Ovary (tissue), 9 donors: ENCODE data around the gene CCNI2. TPM values are rescaled to one million over a fixed set of nuclear protein-coding genes. Genes with fewer than 3 reads are reported as not detected.

Source experiments
- DNase-seq, 5 donors: peaks; one replicate each; pipeline ENCODE4 v3.0.0-alpha.2; 2019 to 2020
- H3K27ac ChIP-seq, 2 donors: fragments of 200-600 bp; one replicate each; pipeline versions ENCODE4 v1.5.1 to v1.8.0; 2019 to 2022
- H3K27me3 ChIP-seq: fragments of 200-600 bp; one replicate; pipeline ENCODE4 v1.8.0; 2022
- H3K36me3 ChIP-seq: fragments of 200-600 bp; sonication (generic); one replicate; pipeline ENCODE4 v1.5.1; 2019
- H3K4me1 ChIP-seq: one replicate; pipeline ENCODE4 v1.8.1; 2013; ENCODE audit warnings: mild to moderate bottlenecking, moderate library complexity; ENCODE audit not compliant: insufficient read depth
- H3K4me3 ChIP-seq: fragments of 200-600 bp; sonication (generic); one replicate; pipeline ENCODE4 v1.5.1; 2017
- H3K9me3 ChIP-seq, 2 donors: fragments of 200-600 bp in 1 of 2; sonication (generic) in 1 of 2; one replicate each; pipeline versions ENCODE4 v1.5.1 to v1.8.1; 2013 to 2019; ENCODE audit warnings: mild to moderate bottlenecking in 1 of 2, moderate library complexity in 1 of 2
- CTCF ChIP-seq, 3 donors: fragments of 450-650 bp in 2 of 3; fragments of 200-600 bp in 1 of 3; IDR thresholded peaks; one replicate each; pipeline versions ENCODE4 v1.5.1 to v1.8.0; 2016 to 2022; ENCODE audit warnings: antibody characterized with exemption in 3 of 3, mild to moderate bottlenecking in 1 of 3
- EP300 ChIP-seq: sonication (generic); formaldehyde crosslinking; IDR thresholded peaks from one replicate; pipeline ENCODE4 v1.6.1; 2017; ENCODE audit warnings: antibody characterized with exemption
- POLR2A ChIP-seq: fragments of 450-650 bp; IDR thresholded peaks from one replicate; pipeline ENCODE4 v1.6.1; 2017; ENCODE audit warnings: antibody characterized with exemption, mild to moderate bottlenecking, moderate library complexity
- WGBS, 3 donors: extraction: QIAGEN DNeasy Blood & Tissue Kit in 1 of 3; methylation state at CpG; one replicate each; pipeline versions ENCODE4 v1.1.5 to v1.1.7; 2013 to 2017; 5-methylcytosine and 5-hydroxymethylcytosine counted together
- intact Hi-C, 4 donors: fragments of 100-400 bp; cut with DNase I; formaldehyde crosslinking; loops; one replicate each; pipeline versions ENCODE4 v1.11.0 to v1.15.1; 2022 to 2023
- polyA plus RNA-seq, 2 donors: library from polyadenylated mRNA; stranded (reverse); fragments of 200-250 nt in 1 of 2; fragments of 350-450 nt in 1 of 2; fragmentation: Illumina TruSeq in 1 of 2; extraction: RNeasy Lipid Tissue Mini Kit (QIAGEN cat#74804) in 1 of 2; gene quantifications; one replicate each; pipeline ENCODE4 v1.2.3, GENCODE V29; 2013 to 2014
- total RNA-seq, 7 donors: library from RNA; depleted of rRNA in 2 of 7; stranded (reverse); fragments of >200 nt in 2 of 7; fragmentation: NEBNext Ultra II Directional in 3 of 7; extraction: Animal tissue kit (Norgen Biotek cat#: 25700) in 3 of 7; gene quantifications; one replicate each; pipeline versions ENCODE4 v1.1.0 to v1.2.4, GENCODE V29; 2016 to 2023
- donor health status: DM: no; HTN: no; CAD: no; lungs with moderate emphysema.
- donor health status: DM: no; HTN: no; CAD: no.
- donor health status: Bipolar disorder and iron deficiency.
- donor health status: DM: yes; HTN: yes; CAD: no.
- donor health status: DM: no; HTN: no; CAD: no.
- donor health status: DM: yes; HTN: yes; CAD: no.

CCNI2 gene
- total and polyA plus RNA-seq, 9 donors, result 0.10 to 1.4 (median 0.49) TPM; not detected in 5

GRCh38 chr5:132759114-132760048, 12.2 kb downstream of the CCNI2 start:
- no peaks in the 10 kb centered on the region for H3K27me3 ChIP-seq
- no peaks in the 10 kb centered on the region for H3K4me1 ChIP-seq
- TF ChIP-seq CTCF (IDR thresholded peaks at IDR 0.05), result no peak
- TF ChIP-seq EP300, result no peak
- TF ChIP-seq POLR2A, result no peak
- H3K27ac ChIP-seq, result no peak overlapping the region
- DNase-seq, result no peak
- H3K4me3 ChIP-seq, result no peak overlapping the region
- peaks cover 2% of the 10 kb centered on the region for H3K36me3 ChIP-seq
- intact Hi-C loops, result no loop called here
- 92 to 93% (median 92%) methylated on average over 13 of the region's 13 CpGs for WGBS, 3 donors
- no peaks in the 10 kb centered on the region for H3K9me3 ChIP-seq

GRCh38 chr5:132760049-132760420, 12.8 kb downstream of the CCNI2 start:
- WGBS, 3 donors, result 91 to 94% (median 93%) methylated on average over 12 of the region's 12 CpGs

GRCh38 chr5:132760601-132761317, 13.5 kb downstream of the CCNI2 start:
- Histone ChIP-seq H3K27me3 (no peaks in the 10 kb centered on the region), H3K4me1 (no peaks in the 10 kb centered on the region), H3K4me3 (no peak overlapping the region), H3K27ac (no peak overlapping the region), H3K36me3 (peaks cover 2% of the 10 kb centered on the region), H3K9me3 (no peaks in the 10 kb centered on the region)
- intact Hi-C loops, result no loop called here
- TF ChIP-seq POLR2A, result no peak
- no peak for TF ChIP-seq CTCF (IDR thresholded peaks at IDR 0.05)
- TF ChIP-seq EP300, result no peak
- 92 to 94% (median 94%) methylated on average over 21 of the region's 21 CpGs for WGBS, 3 donors
- DNase-seq, result no peak

More at GRCh38 chr5:132760049-132760420, 12.8 kb downstream of the CCNI2 start:
- Histone ChIP-seq H3K27ac (no peak overlapping the region), H3K9me3 (no peaks in the 10 kb centered on the region), H3K4me3 (no peak overlapping the region), H3K36me3 (peaks cover 2% of the 10 kb centered on the region), H3K4me1 (no peaks in the 10 kb centered on the region), H3K27me3 (no peaks in the 10 kb centered on the region)
- TF ChIP-seq CTCF (IDR thresholded peaks at IDR 0.05) (no peak), POLR2A (no peak), EP300 (no peak)
- intact Hi-C loops, result no loop called here
- no peak for DNase-seq

- Histone ChIP-seq H3K9me3 (no peaks in the 10 kb centered on the region), H3K4me1 (no peaks in the 10 kb centered on the region), H3K36me3 (peaks cover 2% of the 10 kb centered on the region), H3K27ac (no peak overlapping the region), H3K4me3 (no peak overlapping the region), H3K27me3 (no peaks in the 10 kb centered on the region)
- intact Hi-C loops, result no loop called here
- DNase-seq, result no peak
- 92 to 95% (median 94%) methylated on average over 22 of the region's 22 CpGs for WGBS, 3 donors
- TF ChIP-seq EP300 (no peak), POLR2A (no peak), CTCF (IDR thresholded peaks at IDR 0.05) (no peak)
Observed at GRCh38 chr5:132761321-132762240, 14.4 kb downstream of the CCNI2 start.
